Gastrocnemius medialis (tissue), 4 donors: ENCODE measurements around the gene MCM8.

ENCODE experiments used
- CTCF ChIP-seq, 5 experiments: fragments of 450-650 bp in 3 of 5; fragments of 200-600 bp in 2 of 5; sonication (generic) in 2 of 5; IDR thresholded peaks in 4 of 5; conservative IDR thresholded peaks in 1 of 5; 1 replicate in 4 of 5; 2 replicates in 1 of 5; pipeline ENCODE4 v1.5.1; 2016 to 2019; ENCODE audit warnings: antibody characterized with exemption in 5 of 5, mild to moderate bottlenecking in 3 of 5, moderate library complexity in 3 of 5
- POLR2A ChIP-seq, 2 donors: fragments of 450-650 bp; IDR thresholded peaks; one replicate each; pipeline ENCODE4 v1.6.1; 2017; ENCODE audit warnings: antibody characterized with exemption in 2 of 2, mild to moderate bottlenecking in 2 of 2, moderate library complexity in 2 of 2

GRCh38 chr20:5918856-5919625 is 31.4 kb upstream of the MCM8 start:
- TF ChIP-seq CTCF (IDR thresholded peaks at IDR 0.05 in 4 of 5, conservative IDR thresholded peaks at IDR 0.05 in 1 of 5) = no peak
- no peak for TF ChIP-seq POLR2A (IDR thresholded peaks at IDR 0.05)
